Fibroblast of the aortic adventitia (primary cell): ENCODE results near the gene SFXN1. TPM values are rescaled to one million over a fixed set of nuclear protein-coding genes. Genes with fewer than 3 reads are reported as not detected.

Experiments used
- DNase-seq: peaks from one replicate; pipeline ENCODE4 v3.0.0-alpha.2; 2010; ENCODE audit warnings: low read depth
- H3K4me3 ChIP-seq: 2 replicates; pipeline ENCODE4 v1.5.1; 2011; ENCODE audit warnings: low read depth, mild to moderate bottlenecking, control low read depth, low read length, moderate library complexity
- total RNA-seq: library from RNA; depleted of rRNA; stranded (reverse); fragments of >200 nt; gene quantifications from 2 replicates; pipeline ENCODE4 v1.2.3, GENCODE V29; 2012; ENCODE audit warnings: low replicate concordance
- TF ChIP-seq, protein P1 (sequence below): IDR thresholded peaks from 2 replicates; pipeline ENCODE4 v1.5.1; 2011; ENCODE audit warnings: mild to moderate bottlenecking, low read length, control low read depth, inconsistent platforms; ENCODE audit not compliant: insufficient read depth

Gene SFXN1
- total RNA-seq, 1 donor = 74.7 TPM

DNA sequence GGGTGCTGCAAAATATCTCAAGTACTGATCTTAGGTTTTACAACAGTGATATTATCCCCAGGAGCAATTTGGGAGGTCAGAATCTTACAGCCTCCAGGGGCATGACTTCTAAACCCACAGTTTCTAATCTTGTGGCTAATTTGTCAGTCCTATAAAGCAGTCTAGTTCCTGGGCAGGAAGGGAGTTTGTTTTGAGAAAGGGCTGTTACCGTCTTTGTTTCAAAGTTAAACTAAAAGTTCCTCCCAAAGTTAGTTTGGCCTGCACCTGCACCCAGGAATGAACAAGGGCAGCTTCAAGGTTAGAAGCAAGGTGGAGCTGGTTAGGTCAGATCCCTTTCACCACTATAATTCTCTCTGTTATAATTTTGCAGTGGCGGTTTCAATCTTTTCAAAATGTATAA is 81.7 kb downstream of the SFXN1 start:
- TF ChIP-seq, protein P1, sequence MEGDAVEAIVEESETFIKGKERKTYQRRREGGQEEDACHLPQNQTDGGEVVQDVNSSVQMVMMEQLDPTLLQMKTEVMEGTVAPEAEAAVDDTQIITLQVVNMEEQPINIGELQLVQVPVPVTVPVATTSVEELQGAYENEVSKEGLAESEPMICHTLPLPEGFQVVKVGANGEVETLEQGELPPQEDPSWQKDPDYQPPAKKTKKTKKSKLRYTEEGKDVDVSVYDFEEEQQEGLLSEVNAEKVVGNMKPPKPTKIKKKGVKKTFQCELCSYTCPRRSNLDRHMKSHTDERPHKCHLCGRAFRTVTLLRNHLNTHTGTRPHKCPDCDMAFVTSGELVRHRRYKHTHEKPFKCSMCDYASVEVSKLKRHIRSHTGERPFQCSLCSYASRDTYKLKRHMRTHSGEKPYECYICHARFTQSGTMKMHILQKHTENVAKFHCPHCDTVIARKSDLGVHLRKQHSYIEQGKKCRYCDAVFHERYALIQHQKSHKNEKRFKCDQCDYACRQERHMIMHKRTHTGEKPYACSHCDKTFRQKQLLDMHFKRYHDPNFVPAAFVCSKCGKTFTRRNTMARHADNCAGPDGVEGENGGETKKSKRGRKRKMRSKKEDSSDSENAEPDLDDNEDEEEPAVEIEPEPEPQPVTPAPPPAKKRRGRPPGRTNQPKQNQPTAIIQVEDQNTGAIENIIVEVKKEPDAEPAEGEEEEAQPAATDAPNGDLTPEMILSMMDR = no peak
- no peak for DNase-seq
- H3K4me3 ChIP-seq = no peak overlapping the region

DNA sequence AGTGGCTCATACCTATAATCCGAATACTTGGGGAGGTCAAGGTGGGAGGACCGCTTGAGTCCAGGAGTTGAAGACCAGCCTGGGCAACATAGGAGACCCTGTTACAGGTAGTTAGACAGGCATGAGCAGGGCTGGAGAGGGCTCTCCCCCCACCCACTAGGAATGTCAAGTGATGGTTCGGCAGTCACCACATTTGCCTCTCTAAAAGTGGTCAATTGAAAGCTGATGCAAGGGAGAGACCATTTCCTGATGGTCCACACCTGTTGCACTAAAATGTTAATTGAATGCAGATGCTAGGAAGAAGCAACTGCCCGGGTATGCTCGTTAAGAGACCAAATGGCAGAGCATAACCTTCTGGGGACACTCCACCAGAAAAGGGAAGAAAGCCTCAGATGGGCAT is 82.7 kb downstream of the SFXN1 start:
- no peak overlapping the region for H3K4me3 ChIP-seq
- DNase-seq = no peak
- TF ChIP-seq, protein P1 = no peak

DNA sequence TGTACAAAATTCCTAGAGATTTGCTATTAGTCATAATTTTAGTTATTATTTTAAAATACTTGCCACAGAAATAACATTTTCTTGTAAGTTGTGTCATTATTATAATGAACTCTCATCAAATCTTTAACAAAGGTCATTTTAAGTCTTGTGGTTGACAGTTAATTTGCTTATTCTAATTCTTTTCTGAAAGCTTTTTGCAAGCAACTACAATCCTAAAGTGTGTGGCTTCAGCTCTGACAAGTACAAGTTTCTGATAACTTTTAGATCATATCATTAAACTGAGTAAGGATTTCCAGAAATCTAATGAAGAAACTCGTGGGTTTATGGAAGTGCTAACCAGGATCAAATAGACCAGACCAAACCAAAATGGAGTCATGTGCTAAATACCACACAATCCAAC is 86.4 kb downstream of the SFXN1 start:
- TF ChIP-seq, protein P1 = no peak
- no peak overlapping the region for H3K4me3 ChIP-seq
- DNase-seq = no peak

DNA sequence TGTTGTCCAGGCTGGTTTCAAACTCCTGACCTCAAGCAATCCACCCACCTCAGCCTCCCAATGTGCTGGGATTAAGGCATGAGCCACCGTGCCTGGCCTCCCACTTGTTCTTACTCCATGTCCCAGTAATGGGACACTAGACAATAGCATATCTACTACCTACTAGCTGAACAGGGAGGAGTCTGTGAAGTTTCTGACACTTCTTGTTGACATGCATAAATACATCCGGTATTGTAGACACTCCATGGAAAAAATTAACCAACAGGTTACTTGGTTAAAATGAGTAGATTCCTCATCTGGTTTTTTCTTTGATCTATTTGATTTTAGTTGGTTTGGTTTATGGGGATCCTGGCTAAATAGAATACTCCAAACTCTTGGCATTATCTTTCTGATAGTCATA is 88.3 kb downstream of the SFXN1 start:
- TF ChIP-seq, protein P1 = no peak
- H3K4me3 ChIP-seq = no peak overlapping the region
- no peak for DNase-seq

DNA sequence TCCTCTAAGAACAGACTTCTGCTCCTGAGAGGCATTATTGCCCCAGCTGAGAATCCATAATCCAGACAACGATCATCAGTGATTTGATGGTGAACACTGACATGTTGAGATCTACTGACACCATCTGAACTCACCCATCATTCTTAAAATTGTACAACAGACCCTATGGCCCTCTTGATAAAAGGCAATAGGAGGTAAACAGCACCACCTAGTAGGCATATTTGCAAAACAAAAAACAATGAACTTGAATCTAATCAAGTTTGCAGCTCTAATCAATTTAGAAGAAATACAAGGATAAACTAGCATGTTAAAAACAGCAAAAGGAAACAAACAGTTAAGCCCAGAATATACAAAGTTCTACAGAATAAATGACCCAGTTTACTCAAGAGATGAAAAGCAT is 89.6 kb downstream of the SFXN1 start:
- TF ChIP-seq, protein P1 = no peak
- H3K4me3 ChIP-seq = no peak overlapping the region
- DNase-seq = no peak

DNA sequence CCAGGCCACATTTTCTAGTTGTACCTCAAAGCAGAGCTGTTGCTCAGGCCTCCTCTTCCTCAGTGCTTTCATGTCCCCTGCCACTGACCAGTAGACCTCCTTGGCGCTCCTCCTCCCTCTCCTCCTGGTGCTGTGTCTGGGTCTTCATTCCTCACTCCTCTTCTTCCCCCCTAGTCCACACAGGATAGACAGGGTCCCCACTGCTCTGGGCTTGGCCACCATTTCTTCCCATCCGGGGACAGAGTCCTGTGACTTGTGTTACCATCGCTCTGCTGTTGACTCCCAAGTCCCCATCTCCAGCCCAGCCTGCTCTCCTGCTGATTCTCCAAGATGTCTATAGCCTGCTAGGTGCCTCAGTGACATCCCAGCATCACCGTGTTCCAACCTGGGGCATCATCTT is 91.3 kb downstream of the SFXN1 start:
- H3K4me3 ChIP-seq = no peak overlapping the region
- DNase-seq = no peak
- TF ChIP-seq, protein P1 = no peak

DNA sequence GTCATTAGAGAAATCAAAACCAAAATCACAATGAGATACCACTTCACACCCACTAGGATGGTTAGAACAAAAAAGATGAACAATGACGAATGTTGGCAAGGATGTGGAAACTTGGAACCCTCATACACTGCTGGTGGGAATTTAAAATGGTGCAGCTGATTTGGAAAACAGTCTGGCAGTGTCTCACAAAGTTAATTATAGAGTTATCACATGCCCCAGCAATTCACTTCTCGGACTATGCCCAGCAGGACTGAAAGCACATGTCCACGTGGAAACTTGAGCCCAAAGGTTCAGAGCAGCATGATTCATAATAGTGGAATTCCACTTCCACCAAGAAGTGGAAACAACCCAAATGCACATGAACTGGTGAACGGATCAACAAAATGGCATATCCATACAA is 94.5 kb downstream of the SFXN1 start:
- TF ChIP-seq, protein P1 = no peak
- no peak overlapping the region for H3K4me3 ChIP-seq
- peak; percentile 45 for DNase-seq
